ENCODE measurements around the gene CLEC4F.

The CLEC4F gene

DNA sequence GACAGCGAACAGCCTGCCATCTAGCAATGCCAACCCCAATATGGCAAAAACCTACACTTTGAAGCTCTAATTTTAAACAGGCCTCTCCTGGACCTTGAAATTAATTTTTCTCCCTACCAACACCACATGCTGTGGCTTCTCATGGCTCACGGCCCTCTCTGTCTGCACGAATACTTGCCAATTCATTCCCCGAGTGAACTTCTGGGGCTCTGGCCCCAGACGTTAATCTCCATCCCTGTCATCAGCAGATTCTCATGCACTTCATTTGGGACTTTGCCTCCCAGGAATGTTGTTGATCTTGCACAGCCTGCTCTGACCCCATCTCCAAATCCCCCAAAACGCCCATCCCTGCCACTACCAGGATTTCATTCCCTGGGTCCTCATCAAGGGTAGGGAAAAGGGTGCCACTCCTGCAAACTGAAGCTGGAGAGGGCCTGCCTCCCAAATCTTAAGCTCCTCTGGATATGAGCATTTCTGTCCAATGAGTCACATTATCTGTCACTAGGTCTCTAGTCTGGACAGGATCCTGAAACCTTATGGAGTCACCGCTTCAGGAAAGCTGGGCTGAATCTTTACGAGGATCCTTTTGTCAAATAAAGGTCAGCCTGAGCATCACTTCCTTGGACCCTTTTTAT is 40.4 kb downstream of the CLEC4F start:
- DNase-seq: no peak

DNA sequence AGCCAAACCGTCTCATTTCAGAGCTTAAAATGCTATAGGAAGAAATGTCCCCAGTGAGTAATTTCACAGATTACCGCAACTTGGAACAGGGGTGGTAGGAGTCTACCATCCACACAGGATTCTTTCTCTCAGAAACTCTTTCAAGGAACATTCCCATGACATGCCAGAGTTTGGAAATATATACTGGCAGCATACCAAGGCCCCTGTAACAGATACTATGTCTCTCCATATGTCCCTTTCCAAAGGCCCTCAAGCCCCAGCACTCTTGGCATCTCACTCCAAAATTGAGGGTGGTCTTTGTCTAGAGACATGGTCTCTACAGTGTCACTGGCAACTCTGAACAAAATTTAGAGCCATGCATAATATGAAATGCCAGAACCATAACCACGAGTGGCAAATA is 40.9 kb downstream of the CLEC4F start:
- no peak for DNase-seq

DNA sequence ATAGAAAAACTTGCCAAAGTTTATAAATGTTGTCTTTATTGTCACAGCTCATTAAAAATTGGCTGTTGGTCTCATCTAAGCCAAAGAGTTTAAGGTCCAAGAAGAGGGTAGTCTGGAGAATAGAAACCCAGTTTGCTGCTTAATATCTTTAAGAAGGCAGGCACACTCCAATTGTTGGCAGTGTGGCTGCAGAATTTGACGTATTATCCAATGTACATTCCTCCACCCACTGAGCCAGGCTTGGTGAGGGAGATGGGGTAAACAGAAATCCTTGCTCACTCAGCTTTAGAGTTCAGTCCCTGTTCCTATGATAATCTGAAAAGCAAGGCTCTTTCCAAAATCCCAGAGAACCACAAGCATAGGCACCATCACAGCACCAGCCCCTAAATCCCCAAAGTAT is 41.7 kb downstream of the CLEC4F start:
- DNase-seq: no peak

- DNase-seq: no peak
These were observed 42.9 kb downstream of the CLEC4F start for GRCh38 chr2:70777450-70777849.

DNA sequence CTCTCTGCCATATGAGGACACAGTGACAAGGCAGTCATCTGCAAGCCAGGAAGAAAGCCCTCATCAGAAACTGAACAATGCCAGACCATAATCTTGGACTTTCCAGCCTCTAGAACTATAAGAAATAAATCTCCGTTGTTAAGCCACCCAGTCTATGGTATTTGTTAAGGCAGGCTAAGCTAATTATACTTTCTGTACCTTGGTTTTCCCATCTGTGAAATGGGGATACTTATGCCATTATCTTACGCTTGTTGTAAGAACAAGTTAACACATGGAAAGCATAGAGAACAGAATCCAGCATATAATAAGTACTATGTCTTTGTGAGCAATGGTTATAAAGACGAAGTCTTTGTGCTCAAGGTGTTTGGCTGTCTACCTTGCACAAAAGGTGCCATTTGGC is 44.1 kb downstream of the CLEC4F start:
- no peak for DNase-seq

GRCh38 chr2:70775141-70775540 is 45.3 kb downstream of the CLEC4F start:
- DNase-seq: no peak

DNA sequence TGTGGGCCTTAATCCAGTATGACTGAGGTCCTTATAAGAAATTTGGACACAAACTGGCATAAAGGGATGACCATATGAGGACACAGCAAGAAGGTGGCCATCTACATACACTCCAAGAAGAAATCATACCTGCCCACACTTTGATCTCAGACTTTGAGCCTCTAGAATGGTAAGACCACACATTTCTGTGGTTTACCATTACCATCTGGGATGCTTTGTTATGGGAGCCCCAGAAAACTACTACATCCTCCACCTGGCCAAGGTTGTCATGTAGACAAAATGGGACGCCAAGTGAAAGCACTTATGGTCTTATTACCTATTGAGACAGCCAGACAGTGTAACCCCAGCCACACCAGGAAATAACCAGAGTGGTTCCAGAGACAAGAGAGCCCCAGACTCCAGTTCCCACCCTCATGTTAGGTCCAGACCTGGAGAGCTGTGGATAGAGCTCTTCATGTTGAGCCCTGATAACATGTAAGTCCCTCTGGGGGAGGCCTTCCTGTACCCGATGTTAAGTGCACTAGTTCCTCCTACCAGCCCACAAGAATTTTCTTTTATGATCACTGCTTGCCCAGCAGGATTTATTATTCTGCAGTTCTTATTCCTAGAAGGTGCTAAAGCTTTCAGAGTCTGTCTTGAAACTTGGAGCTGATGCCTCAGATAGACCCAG is 47.8 kb downstream of the CLEC4F start:
- DNase-seq: no peak

GRCh38 chr2:70771446-70771845 is 49.0 kb downstream of the CLEC4F start:
- DNase-seq: no peak

- no peak for DNase-seq
These were observed 50.9 kb downstream of the CLEC4F start for GRCh38 chr2:70769450-70769849.

DNA sequence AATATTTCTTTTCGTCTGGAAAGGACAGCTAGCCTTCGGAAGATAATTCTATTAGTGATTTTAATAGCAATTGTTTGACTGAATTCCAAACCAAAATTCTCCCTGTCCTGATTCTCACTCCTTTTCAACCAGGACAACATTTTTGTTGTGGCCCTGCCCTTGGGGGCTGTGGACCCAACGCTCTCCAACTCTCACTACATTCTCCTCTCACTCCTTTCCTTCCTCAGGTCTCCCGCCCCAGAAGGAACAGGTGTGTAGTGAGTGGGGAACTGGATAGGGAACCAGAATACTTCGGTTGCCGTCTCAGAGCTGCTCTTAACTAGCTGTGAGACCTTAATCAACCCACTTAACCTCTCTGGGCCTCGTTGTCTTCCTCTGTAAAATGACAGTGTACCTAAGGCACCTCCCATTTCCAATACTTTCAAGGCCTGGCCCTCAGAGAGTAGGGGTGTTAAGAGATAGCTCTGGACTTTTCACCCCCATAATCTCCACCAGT is 51.8 kb downstream of the CLEC4F start:
- no peak for DNase-seq

GRCh38 chr2:70767699-70768589 is 52.5 kb downstream of the CLEC4F start, which contains the start of gene ADD2:
ADD2 (minus strand) TSS chr2:70768200; CDS start chr2:70706408, 61,792 bp downstream.
- DNase-seq: no peak

DNA sequence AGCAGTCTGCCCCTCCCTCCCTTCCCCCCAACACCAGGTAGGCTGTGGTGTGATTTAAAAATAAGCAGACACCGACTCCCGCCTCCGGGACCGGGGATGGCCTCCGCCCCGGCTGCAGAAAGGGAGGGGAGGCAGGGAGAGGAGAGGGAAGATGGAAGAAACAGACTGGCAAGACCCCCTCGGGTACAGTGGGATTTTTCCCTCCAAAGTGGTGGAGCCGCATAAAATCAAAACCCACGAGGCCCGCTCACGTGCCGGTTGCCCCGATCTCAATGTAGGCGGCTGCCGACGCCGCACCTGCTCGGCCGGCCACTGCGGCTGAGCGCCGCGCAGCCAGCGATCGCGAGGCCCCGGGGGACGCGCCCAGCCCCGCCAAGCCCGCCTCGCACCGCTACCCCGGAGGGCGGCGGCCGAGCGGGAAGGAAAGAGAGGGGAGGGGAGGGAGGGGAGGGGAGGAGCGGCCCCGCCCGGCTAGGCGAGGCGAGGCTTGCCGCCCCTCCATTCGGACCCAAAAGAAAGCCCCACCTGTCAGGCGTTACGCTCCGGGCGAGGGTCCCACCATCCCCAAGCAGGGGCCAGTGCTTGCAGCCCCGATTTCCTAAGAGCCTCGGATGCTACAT is 53.2 kb downstream of the CLEC4F start:
- DNase-seq: no peak

GRCh38 chr2:70766357-70767078 is 53.9 kb downstream of the CLEC4F start:
- no peak for DNase-seq

DNA sequence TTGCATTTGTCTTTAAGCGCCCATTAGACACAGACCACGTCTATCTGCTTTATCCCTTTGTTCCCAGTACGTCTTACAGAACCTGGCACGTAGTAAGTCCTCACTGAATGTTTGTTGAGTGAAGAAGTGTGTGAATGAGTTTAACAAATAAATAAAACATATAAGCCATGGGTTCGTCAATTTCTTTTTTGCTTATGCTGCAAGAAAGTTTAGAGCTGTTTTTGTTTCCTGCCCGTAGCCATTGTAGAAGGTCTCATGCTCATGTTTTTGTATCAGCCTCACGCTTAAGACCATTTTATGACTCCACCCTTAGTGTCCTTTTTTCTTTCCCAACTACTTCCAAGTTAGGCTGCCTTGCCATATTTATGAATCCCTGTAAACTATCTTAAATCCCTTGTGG is 54.9 kb downstream of the CLEC4F start:
- no peak for DNase-seq

DNA sequence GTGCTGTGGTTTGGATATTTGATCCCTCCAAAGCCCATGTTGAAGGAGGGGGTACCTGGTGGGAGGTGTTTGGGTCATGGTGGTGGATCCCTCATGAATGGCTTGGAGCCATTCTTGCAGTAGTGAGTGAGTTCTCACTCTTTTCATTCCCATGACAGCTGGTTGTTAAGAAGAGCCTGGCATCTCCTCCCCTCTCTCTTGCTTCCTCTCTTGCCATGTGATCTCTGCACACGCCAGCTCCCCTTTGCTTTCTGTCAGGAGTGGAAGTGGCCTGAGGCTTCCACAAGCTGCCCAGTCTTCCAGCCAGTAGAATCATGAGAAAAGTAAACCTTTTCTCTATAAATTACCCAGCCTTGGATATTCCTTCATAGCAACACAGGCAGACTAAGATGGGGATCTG is 61.0 kb downstream of the CLEC4F start:
- DNase-seq: no peak

Data from AML-193 (cell line).